HG02678 (cell line): Measurements from ENCODE around the gene GRIK1.

Experiments
- ATAC-seq: cut with Tn5 transposase; IDR thresholded peaks from one replicate; pipeline ENCODE4 v1.9.1; 2021; ENCODE audit warnings: mild to moderate bottlenecking, moderate library complexity; ENCODE audit not compliant: unreplicated experiment

GRIK1 gene

DNA sequence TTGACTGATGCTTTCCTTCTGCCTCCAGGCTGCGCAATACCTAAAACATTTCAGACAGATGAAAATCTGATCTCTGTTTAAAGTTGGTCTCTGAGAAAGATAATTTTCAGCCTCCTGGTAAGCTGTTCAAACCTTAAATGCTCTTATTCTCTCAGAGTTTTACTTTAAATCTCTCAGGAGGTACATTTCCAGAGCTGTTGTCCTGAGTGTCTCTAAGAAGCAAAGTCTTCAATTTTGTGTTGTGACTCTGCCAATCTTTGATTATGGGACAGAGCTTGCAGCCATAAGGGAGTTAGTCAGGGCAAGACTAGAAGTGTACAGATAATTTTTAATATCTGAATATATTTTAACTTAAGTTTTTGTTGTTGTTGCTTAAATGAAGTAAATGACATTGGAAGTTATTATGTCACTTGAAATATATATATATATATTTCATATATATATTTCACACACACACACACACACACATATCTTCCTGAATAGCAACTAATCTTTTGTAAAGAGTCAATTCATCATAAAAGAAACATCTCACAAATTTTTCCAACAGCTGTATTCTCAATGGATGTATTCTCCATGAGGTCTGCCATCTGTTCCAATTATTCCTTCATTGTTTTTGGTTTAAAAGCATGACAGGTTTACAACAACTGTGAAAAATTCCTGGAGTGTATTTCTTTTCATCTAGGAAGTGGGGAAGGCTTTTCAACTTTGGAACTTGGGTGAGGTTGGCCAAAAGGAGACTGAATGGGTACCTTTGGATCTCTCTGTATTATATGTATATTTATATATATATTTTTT lies 381.7 kb downstream of the GRIK1 start:
- ATAC-seq = no peak

DNA sequence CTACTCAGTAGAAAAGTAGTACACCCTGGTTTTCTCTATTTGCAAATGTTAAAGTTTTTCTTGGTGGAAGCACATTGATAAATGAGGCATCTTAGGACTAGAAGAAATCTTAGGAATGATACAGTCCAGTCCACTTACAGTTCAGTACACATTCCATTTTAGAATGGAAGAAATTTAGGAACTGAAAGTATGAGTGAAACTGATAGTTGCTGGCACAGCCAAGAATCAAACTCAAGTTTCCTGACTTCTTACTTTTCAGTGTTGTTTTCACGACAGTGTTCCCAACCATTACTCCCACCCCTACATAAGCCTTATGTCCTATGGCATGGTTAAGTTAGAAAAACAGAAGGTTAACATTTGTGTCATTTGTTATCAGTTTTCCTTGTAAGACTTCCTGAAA lies 382.6 kb downstream of the GRIK1 start:
- ATAC-seq = no peak

DNA sequence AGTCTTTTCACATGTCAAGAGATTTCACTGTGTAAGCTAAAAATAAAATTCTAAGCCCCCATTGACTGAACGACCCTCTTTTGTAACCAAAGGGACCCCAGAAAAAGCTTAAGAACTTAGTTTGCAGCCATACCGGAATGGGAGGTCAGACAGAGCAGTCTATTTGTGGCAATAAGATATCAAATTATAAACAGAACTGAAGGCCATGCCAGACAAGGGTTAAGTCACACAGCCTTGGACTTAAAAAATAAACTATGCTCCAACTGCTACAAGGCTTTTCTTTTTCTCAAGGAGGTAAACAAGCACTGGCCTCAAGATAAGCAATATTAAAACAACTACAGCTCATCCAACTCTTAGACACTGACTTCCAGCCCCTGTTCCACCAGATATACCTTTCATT lies 384.2 kb downstream of the GRIK1 start:
- ATAC-seq = no peak

DNA sequence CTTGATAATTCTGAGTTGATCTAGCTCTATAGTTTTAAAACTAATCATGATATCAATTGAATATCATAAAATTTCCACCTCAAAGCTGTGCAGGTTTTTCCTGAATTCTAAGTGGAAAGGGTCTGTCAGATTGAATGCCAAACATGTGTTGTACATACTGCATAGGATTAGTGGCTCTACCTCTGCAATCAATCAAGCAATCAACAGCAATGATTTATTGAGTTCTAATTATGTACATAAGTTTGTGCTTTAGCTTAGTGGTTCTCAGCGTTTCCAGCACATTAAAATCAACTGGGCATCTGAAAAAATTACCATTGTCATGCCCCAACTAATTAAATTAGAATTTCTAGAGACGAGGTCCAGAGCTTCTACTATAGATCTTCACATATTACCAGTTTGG lies 389.6 kb downstream of the GRIK1 start:
- ATAC-seq = no peak

DNA sequence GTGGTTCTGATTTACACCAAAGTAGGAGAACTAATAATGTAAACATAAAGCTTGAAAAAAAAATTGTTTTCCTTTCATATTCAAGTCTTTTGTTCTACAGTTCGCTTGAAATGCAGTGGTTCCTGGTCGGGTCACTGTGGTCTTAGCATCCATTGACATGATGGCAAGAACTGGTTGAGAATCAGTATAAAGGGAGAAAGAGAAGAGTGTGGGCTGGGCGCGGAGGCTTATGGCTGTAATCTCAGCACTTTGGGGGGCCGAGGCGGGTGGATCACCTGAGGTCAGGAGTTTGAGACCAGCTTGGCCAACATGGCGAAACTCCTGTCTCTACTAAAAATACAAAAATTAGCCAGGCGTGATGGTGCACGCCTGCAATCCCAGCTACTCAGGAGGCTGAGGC lies 390.2 kb downstream of the GRIK1 start:
- no peak for ATAC-seq

DNA sequence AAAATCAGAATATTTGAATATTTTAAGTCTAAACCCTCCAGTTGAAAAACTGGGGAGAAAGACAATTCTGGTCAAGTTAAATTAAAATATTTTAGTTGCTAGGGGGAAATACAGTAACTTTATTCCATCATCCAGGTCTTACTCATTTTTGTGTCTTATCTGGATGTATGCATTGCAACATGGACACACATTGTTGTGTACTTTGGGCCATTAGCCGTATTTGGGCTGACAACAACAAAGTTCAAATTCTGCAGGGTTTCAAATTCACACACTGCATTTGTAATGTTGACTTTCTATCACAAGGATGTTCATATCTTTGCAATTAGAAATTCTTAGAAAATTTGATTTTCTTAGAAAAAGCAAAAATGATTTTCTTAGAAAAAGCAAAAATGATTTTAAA lies 391.8 kb downstream of the GRIK1 start:
- no peak for ATAC-seq

DNA sequence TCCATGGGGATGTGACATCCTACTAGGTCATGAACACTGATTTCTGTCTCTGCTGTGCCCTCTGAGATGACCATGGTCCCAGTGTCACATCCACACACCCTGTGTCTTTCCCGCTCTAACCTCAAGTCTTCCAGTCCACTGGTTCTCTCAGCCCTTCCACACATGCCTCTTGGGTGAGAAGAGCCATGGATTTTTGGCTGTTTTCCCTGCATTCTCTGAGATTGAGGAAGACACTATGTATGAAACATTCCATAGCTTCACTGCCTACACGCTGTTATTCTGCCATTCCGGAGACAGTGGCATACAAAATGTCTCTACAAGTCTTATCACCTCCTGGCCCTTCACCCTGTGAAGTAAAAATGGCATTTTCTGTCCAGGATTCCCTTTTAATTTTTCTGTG lies 393.7 kb downstream of the GRIK1 start:
- no peak for ATAC-seq

DNA sequence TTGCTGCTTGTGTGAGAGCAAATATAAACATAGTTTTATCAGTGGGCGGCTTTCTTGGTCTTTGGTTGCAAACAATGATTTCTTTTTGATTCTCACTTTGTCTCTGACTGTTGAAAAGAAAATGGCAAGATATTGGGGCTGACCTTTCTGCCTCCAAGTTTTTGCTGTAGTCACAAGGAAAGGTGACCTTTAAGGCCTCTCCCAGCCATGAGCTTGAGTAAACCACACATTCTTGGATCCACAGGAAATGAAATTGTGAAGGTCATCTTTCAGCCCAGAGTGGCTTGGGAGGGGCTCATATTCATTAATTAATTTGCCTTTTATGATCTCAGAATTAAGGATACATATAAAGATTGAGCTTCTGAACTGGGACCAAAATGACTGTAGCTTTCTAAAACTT lies 399.5 kb downstream of the GRIK1 start:
- no peak for ATAC-seq

DNA sequence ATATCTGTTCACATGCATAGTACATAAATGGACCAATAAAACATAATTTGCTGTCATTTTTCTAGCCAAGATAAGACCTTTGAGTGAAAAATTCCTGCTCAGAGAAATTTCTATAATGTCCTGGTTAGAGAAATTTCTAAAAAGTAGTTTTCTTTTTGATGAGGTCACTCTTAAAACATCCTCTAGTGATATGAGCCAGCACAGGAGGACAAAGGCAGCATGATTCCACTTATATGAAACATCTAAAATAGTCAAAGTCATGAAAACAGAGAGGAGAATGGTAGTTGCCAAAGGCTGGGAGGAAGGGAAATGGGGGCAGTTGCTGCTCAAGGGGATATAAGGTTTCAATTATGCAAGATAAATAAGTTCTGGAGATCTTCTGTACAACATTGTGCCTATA lies 401.7 kb downstream of the GRIK1 start:
- no peak for ATAC-seq

DNA sequence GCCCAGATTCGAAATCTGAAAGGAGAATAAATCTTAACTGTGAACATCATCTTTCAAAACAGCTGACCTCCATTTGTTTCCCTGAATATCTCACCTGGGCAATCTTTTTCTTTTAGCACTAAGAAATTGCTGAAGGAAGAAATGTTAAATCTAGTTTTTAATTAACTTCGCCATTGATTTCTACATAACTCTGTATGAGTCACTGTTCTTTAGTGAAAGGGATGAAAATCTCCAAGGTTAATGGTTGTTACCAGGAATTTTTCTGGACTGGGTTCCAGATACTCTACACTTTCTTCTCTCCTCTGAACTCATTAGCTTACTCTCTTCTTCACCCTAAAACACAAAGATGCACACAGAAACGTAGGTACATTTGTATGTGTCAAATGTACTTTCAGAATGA lies 405.3 kb downstream of the GRIK1 start:
- no peak for ATAC-seq

DNA sequence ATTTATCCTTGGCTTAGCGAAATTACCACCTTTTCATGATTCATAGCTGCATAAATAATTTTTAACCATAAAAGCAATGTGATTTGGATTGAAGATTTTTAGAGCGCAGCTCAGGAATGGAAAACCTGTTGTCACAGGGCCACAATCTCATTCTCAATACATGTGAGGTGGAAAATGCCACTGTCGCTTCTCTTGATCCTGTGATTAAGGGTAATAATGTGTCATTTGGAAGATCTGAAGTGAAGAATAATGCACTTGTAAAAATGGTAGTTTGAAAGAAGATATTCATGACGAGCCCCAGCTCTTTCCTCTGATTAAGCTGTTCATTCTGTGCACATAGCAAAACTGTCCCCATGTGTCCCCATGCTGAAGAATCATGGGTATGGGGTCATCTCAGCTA lies 410.7 kb downstream of the GRIK1 start:
- no peak for ATAC-seq

DNA sequence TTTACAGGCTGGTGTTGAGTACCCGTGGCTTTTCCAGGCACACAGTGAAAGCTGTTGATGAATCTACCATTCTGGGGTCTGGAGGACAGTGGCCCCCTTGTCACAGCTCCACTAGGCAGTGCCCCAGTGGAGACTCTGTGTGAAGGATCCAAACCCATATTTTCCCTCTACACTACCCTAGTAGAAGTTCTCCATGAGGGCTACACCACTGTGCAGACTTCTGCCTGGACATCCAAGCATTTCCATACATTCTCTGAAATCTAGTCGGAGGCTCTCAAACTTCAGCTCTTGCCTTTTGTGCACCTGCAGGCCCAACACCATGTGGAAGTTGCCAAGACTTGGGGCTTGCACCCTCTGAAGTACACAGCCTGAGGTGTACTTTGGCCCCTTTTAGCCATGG lies 413.3 kb downstream of the GRIK1 start:
- no peak for ATAC-seq

DNA sequence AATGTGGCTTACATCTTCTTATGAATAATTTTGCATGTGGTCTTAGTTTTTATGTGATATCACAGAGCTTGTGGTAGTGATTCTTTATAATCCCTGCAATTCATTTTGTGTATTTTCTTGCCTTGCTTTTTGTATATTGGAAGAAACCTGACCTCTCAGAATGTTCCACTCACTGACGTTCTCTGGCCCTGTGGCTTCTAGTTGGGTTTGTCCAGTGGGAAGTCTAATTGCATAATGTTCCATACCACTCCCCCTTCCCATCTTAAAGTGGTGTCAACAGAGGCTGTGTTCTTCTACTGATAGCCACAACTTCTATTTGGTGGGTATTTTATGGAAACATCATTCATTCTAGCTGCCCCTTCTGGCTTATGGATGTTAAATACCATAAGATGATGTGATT lies 415.7 kb downstream of the GRIK1 start:
- no peak for ATAC-seq

DNA sequence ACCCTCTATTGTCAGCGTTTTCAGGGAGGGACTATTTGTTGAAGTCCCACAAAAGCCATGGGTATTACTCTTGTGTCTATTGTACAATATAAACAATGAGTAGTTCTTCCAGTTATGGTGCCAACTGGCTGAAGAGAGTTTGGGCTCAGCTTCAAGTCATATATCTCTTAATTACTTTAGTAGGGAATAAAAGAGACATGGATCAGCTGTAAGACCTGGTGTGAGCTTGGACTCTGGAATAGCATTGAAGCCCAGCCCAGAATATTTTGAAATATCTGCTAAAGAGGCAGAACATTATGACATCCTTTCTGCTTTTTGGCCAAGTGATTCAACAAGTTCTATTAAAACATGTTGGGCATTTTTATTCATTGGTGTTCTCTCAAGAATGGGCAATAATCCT lies 416.1 kb downstream of the GRIK1 start:
- no peak for ATAC-seq

DNA sequence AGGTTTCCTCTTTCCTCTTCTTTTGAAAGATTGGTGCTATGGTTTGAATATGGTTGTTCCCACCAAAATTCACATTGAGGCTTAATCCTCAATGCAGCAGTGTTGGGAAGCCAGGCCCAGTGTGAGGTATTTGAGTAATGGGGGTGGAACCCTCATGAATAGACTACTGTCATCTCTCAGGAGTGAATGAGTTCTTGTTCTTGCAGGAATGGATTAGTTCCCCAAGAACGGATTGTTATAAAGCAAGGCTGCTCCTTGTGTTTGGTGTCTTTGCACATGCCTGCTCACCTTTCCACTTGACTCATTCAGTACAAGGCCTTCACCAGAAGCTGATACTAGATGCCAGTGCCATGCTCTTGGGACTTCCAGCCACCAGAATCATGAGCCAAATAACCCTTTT lies 417.9 kb downstream of the GRIK1 start:
- no peak for ATAC-seq

DNA sequence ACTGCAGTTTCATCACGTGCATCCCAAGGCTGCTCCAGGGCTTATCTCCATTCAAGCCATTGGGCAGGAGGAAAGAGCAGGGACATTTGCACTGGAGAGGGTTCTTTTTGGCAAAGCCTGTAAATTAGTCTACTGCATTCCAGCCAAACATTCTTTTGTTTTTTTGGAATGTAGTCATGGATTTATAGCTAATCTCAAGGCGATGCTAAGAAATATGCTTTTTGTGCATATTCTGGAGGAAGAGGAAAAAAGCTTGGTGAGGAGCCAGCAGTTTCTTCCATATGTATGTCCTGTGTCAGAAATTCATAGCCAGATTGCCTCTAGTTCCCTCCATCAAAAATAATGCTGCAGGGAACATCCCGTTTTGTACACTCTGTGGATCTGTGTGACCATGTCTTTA lies 419.6 kb downstream of the GRIK1 start:
- ATAC-seq = no peak

DNA sequence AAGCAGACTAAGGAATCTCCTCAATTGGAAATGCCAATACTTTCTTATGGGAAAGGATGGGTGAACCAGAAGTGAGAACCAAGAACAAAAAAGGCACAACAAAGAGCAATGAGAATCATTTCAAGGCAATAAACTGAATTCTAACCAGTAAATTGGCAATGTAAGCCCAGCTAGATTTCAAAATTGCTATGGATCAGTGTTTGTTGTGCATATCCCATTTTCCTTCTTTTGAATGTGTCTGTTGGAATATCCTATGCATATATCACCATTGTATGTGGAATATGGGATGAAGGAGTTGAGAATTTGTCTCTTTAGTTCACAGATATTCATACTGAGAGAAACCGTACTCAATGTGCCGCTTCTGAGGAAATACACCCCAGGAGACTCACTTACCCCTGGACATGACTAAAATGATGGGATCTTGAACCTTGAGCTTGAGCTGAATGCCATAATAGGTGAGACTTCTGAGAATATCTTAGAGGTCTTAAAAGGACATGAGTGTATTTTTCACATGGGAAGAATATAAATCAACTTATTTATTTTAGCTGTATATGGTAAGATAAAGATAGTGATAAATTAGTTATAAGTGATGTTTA lies 425.0 kb downstream of the GRIK1 start:
- no peak for ATAC-seq

DNA sequence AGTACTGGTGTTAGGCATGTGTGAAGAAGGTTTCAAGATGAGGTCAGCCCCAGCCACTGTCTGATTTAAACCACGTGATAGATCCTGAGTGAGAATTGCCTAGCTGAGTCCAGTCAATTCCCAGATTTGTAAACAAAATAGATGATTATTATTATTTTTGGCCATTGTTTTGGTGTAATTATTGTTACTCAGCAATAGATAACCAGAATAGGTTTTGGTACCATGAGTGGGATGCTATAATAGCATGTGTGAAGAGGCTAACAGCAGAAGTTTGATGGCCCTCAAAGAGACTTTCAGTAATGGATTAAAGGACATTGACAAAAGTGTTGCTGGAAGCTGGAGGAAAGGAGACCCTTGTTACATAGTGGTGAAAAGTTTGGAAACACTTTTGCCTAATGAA lies 426.3 kb downstream of the GRIK1 start:
- no peak for ATAC-seq

DNA sequence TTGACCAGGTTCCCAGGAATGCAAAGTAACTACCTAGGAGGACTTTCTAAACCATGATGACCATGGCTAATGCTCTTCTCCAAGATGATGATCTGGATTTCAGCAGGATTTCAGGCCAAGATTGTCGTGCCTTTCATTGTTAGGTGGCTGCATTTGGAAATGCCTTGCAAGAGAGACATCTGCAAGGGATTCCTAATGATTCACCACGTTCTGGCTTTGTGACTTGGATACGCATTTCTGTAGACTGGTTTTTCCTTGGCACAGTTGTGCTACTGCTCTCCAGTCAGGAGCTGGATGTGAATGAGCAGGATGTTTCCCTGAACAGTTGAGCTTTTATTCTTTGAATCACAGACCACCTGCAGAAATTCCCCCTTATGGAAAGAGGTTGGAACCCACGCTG lies 428.7 kb downstream of the GRIK1 start:
- ATAC-seq = no peak

DNA sequence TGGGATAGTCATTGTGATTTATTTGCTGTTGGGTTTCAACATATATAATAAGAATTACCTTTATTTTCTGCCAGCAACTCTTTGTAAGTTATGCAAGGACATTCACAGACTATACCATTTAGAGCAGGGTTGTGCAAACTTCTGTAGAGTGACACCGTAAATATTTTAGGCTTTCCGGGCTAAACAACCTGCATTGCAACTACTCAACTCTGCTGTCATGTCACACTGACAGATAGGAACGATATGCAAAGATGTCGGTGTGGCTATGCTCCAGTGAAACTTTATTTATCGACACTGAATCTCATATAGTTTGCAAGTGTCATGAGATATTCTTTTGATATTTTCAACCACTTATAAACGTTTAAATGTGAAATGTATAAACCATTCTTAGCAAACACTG lies 430.7 kb downstream of the GRIK1 start:
- ATAC-seq = no peak

DNA sequence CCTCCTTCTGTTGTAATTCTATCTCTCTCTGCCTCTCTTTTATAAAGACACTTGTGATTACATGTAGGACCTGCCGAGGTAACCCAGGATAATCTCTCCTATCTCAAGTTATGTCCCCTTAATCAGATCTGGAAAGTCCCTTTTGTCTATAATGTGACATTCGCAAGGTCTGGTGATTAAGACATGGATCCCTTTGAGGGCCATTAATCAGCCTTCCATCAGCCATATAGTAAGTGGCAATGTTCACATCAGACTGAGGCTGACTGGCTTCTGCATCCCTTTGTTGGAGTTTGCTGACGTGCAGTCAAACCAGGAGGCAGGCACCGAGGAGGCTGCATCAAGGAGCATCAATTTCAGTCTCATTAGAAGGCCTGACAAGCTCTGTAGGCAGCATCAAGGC lies 431.5 kb downstream of the GRIK1 start:
- ATAC-seq = no peak

DNA sequence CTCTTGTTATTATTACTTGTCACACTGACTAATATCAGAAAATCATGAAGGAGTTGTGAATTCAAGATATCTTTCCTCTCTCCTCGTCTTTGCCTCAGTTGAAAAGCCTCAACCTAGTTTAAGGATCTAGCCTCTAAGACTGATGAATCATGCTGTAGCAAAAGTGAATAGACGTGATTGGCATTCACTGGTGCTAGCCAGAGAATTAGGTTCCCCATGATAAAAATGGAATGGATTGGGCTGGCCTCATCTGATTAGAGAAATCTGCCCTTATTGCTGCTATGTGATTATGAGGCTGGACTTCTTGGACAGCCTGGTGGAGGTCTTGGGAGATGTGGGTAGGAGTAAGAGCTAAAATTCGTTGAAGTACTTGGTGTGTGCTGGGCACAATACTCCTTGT lies 432.8 kb downstream of the GRIK1 start:
- ATAC-seq = no peak

DNA sequence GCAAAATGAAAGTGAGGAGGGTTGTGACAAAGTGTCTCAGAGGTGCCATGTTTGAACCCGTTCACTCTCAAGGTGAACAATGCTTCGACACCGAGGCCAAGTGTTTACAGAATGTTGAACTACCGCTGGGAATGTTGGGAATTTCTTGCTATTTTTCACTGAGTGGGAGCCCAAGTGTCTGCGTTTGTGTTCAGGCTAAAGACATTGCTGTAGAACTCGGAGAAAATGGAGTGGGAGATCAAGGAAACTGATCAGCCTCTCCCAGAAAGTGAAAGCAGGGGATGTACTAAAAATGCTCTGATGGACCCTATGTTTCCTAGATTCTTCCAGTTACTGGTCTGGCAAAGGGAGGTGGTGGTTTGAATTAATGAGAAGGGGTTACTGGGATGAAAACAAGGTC lies 433.6 kb downstream of the GRIK1 start:
- ATAC-seq = no peak
